Measurements from ENCODE around the gene IGFN1.

GRCh38 chr1:201180901-201181300 is 9.7 kb upstream of the IGFN1 start:
- TF ChIP-seq RAD21 (IDR thresholded peaks at IDR 0.05 in 1 of 2, conservative IDR thresholded peaks at IDR 0.05 in 1 of 2; ENCODE audit: low read depth in 2 of 2, low read length in 2 of 2) (no peak), CTCF (IDR thresholded peaks at IDR 0.05; ENCODE audit: control extremely low read depth in 1 of 3, insufficient read depth in 1 of 3, low read depth in 1 of 3, low read length in 3 of 3) (no peak), SP1 (IDR thresholded peaks at IDR 0.05; ENCODE audit: low read depth, low read length) (no peak), CEBPB (IDR thresholded peaks at IDR 0.05; ENCODE audit: low read depth, low read length) (no peak), JUND (IDR thresholded peaks at IDR 0.05; ENCODE audit: low read length) (no peak), CHD2 (IDR thresholded peaks at IDR 0.05; ENCODE audit: low read length) (no peak), SIN3A (conservative IDR thresholded peaks at IDR 0.05 in 1 of 2, IDR thresholded peaks at IDR 0.05 in 1 of 2; ENCODE audit: low read depth in 1 of 2, low read length in 2 of 2) (no peak), ATF2 (IDR thresholded peaks at IDR 0.05; ENCODE audit: low read length) (no peak), POLR2A (IDR thresholded peaks at IDR 0.05; ENCODE audit: control extremely low read depth in 1 of 2, low read depth in 2 of 2, low read length in 2 of 2) (no peak), KDM1A (IDR thresholded peaks at IDR 0.05; ENCODE audit: borderline replicate concordance, low read length) (no peak)

Data from H1 (cell line).